ENCODE measurements around the gene CABP1. TPM values are rescaled to one million over a fixed set of nuclear protein-coding genes. Genes with fewer than 3 reads are reported as not detected.

CABP1 gene
- total and polyA plus RNA-seq, 9 of the 15 experiments (the other 6 are each of a cell fraction or from before 2014, with no cell fraction given): not detected

DNA sequence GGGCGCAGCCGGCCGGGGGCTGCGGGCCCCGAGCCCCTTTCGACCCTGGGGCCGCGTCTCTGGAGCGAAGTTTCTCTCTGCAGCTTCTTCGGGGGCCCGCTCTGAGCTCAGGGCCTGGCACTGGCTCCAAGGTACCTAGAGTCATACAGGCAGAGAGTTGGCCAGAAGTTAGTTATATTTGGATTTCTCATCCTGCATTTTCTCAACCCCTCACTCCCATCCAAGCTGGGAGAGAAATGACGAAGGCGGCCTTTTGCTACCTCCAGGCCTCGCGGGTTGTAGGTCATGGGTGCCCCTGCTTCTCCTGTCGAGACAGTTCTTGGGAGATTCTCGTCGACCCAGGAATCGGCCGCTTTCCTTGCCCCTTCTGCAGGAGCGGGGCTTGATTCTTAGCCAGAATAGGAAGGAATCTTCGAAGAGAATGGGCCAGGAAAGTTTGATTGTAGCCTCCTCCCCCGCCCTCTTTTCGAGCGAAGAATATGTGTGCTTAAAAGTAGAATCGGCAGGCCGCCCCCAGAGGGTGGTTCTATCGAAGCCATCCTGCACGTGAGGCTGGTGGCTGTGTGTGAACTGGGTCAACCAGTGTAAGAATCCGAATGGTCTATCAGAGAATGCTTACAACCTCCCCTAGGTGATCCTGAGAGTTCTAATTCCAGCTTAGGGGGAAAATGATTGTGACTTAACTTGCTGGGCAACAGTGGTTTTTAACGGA is 47.3 kb downstream of the CABP1 start (continued):
- TF ChIP-seq, protein P1, sequence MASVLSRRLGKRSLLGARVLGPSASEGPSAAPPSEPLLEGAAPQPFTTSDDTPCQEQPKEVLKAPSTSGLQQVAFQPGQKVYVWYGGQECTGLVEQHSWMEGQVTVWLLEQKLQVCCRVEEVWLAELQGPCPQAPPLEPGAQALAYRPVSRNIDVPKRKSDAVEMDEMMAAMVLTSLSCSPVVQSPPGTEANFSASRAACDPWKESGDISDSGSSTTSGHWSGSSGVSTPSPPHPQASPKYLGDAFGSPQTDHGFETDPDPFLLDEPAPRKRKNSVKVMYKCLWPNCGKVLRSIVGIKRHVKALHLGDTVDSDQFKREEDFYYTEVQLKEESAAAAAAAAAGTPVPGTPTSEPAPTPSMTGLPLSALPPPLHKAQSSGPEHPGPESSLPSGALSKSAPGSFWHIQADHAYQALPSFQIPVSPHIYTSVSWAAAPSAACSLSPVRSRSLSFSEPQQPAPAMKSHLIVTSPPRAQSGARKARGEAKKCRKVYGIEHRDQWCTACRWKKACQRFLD (CRISPR knock-in tag; IDR thresholded peaks at IDR 0.05): 0 out of 2 replicates have a peak, but pooled peaks have one; percentile 79
- no peak for TF ChIP-seq TAF7 (tag; IDR thresholded peaks at IDR 0.05)

DNA sequence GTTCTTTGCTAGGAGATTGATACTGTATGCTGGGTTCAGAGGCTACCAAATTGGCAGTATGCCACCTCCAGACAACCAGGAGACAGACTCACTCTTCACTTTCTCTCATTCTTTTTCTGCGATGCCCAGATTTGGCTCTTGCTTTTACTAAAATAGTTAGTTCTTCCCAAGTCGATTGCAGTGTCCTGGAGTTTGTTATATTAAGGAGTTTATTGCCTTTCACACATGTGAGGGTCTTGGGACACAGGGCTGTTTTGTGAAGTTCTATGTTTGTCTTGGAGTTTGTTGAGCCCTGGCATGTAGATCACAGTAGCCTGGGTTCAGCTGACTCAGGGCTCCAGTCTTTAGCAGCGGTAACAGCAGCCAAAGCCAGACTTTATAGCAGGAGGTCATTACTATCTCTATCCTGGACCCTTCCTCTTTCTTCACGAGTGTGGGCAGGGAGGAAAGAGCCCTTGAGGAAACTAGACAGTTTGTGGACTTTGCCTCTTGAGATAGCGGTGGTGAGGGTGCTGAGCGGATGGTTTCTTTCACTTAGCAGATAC is 48.2 kb downstream of the CABP1 start:
- no peaks in the 10 kb centered on the region for H3K9me1 ChIP-seq (ENCODE audit: control insufficient read depth, insufficient read depth, low read length)
- FAIRE-seq: no peak
- no peak overlapping the region for H2AFZ ChIP-seq (ENCODE audit: low read depth, low read length)
- intact Hi-C loops (cut with micrococcal nuclease): no loop called here
- H3K9ac ChIP-seq (ENCODE audit: insufficient read depth in 1 of 2, low read depth in 2 of 2, low read length in 2 of 2): peak overlapping the region; percentile 79 to 87; a peak in 3 of 4 replicates
- in situ Hi-C loops (cut with MboI): no loop called here
- H3K79me2 ChIP-seq (ENCODE audit: control insufficient read depth, insufficient read depth, low read length): peaks cover 65% of the 10 kb centered on the region
- H3K4me2 ChIP-seq (ENCODE audit: insufficient read depth, low read length): peak overlapping the region; percentile 92
- ChIA-PET CTCF (ENCODE audit: low intra/inter-chr PET ratio) (no interaction called here), POLR2A (interaction anchor here (0.9 to 3.3 kb wide), 4 partner anchors 9 to 395 kb away, joined by 3 to 10 read pairs (median 4); partner anchors contain the start of gene RNU4-1)
- TSS peak; percentile 46 for BruUV-seq (replicated peaks)
- WGBS (ENCODE audit: insufficient coverage, low coverage, missing lambda C conversion rate): 3% methylated on average over 6 of the region's 6 CpGs
- no peak overlapping the region; the same call in 1 of the 3 replicates for H3K27ac ChIP-seq (ENCODE audit: extremely low read depth, low read depth, low read length)
- no peaks in the 10 kb centered on the region for H3K9me3 ChIP-seq (replicated peaks; ENCODE audit: control insufficient read depth, insufficient read depth, low read depth, low read length)
- H3K4me3 ChIP-seq: peak overlapping the region; percentile 91
- peaks cover 19% of the 10 kb centered on the region for H4K20me1 ChIP-seq (replicated peaks; ENCODE audit: control insufficient read depth, insufficient read depth, low read length)
- H3K4me1 ChIP-seq (replicated peaks in 1 of 2; ENCODE audit: control insufficient read depth in 2 of 2, insufficient read depth in 2 of 2, low read length in 2 of 2): peaks cover 17 to 19% of the 10 kb centered on the region in 2 experiments; a peak in 3 of 5 replicates
- no peaks in the 10 kb centered on the region for H3K27me3 ChIP-seq (ENCODE audit: control insufficient read depth in 2 of 2, insufficient read depth in 2 of 2, low read length in 2 of 2)
- ATAC-seq: no peak
- H3K36me3 ChIP-seq (ENCODE audit: control insufficient read depth, insufficient read depth, low read length): peaks cover 29% of the 10 kb centered on the region
- DNase-seq (ENCODE audit: extremely low read depth in 1 of 4, low spot score in 3 of 4): peak in 1 of 4 experiments; percentile 31
- TF ChIP-seq ZNF316 (IDR thresholded peaks at IDR 0.05) (0 out of 2 replicates have a peak, but pooled peaks have one; percentile 18), ZNF311 (CRISPR knock-in tag; IDR thresholded peaks at IDR 0.05) (no peak), HMBOX1 (IDR thresholded peaks at IDR 0.05) (peak; percentile 45; the same call in 1 of the 2 replicates), NRF1 (conservative IDR thresholded peaks at IDR 0.05 in 1 of 2, IDR thresholded peaks at IDR 0.05 in 1 of 2) (no peak), ZNF354B (CRISPR knock-in tag; IDR thresholded peaks at IDR 0.05) (no peak), ZNF121 (CRISPR knock-in tag; conservative IDR thresholded peaks at IDR 0.05) (no peak), ZNF584 (CRISPR knock-in tag; IDR thresholded peaks at IDR 0.05; ENCODE audit: low read depth) (no peak), RBM14 (IDR thresholded peaks at IDR 0.05; ENCODE audit: borderline replicate concordance, insufficient read depth, low read depth, low read length) (no peak), GABPB1 (CRISPR knock-in tag; IDR thresholded peaks at IDR 0.05) (no peak)
- TF ChIP-seq, protein P2, sequence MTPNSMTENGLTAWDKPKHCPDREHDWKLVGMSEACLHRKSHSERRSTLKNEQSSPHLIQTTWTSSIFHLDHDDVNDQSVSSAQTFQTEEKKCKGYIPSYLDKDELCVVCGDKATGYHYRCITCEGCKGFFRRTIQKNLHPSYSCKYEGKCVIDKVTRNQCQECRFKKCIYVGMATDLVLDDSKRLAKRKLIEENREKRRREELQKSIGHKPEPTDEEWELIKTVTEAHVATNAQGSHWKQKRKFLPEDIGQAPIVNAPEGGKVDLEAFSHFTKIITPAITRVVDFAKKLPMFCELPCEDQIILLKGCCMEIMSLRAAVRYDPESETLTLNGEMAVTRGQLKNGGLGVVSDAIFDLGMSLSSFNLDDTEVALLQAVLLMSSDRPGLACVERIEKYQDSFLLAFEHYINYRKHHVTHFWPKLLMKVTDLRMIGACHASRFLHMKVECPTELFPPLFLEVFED (CRISPR knock-in tag; conservative IDR thresholded peaks at IDR 0.05): no peak
